GM21423 (cell line): ENCODE data around the gene TF.
"Not testable (repeated sequence)": the region's sequence is repeated elsewhere in the genome, so short reads cannot be mapped to it uniquely, and the experiment has no call there.

Source experiments
- ATAC-seq: cut with Tn5 transposase; IDR thresholded peaks from one replicate; pipeline ENCODE4 v1.9.1; 2021; ENCODE audit warnings: mild to moderate bottlenecking, moderate library complexity; ENCODE audit not compliant: unreplicated experiment

TF gene

GRCh38 chr3:133763797-133764683 is 17.8 kb downstream of the TF start:
- no peak for ATAC-seq

GRCh38 chr3:133765256-133765655 is 19.1 kb downstream of the TF start:
- ATAC-seq = no peak

GRCh38 chr3:133767607-133768006 is 21.4 kb downstream of the TF start:
- ATAC-seq = no peak

GRCh38 chr3:133769536-133769935 is 23.3 kb downstream of the TF start:
- ATAC-seq = no peak

- ATAC-seq = no peak
Measured at GRCh38 chr3:133773732-133774131, 27.5 kb downstream of the TF start.

GRCh38 chr3:133775309-133775708 is 29.1 kb downstream of the TF start:
- ATAC-seq = no peak

- ATAC-seq = no peak
Measured at GRCh38 chr3:133775835-133776234, 29.6 kb downstream of the TF start.

GRCh38 chr3:133776794-133777438 is 30.7 kb downstream of the TF start:
- no peak for ATAC-seq

- no peak for ATAC-seq
Measured at GRCh38 chr3:133777807-133778568, 31.8 kb downstream of the TF start.

- no peak for ATAC-seq
Measured at GRCh38 chr3:133779626-133780203, 33.5 kb downstream of the TF start.

- not testable (repeated sequence) for ATAC-seq
Measured at GRCh38 chr3:133780756-133781155, 34.6 kb downstream of the TF start.

- ATAC-seq = no peak
Measured at GRCh38 chr3:133781570-133781969, 35.4 kb downstream of the TF start.

- no peak for ATAC-seq
Measured at GRCh38 chr3:133782454-133782853, 36.3 kb downstream of the TF start.

- ATAC-seq = no peak
Measured at GRCh38 chr3:133783762-133784161, 37.6 kb downstream of the TF start.

GRCh38 chr3:133788024-133788423 is 41.8 kb downstream of the TF start:
- no peak for ATAC-seq

GRCh38 chr3:133792171-133792763 is 46.1 kb downstream of the TF start:
- no peak for ATAC-seq

- ATAC-seq = no peak
Measured at GRCh38 chr3:133797396-133798105, 51.4 kb downstream of the TF start.

- ATAC-seq = no peak
Measured at GRCh38 chr3:133799794-133800585, 53.8 kb downstream of the TF start.

- ATAC-seq = no peak
Measured at GRCh38 chr3:133803469-133803868, 57.3 kb downstream of the TF start.
